ENCODE measurements around the gene ADGRB2. TPM values are rescaled to one million over a fixed set of nuclear protein-coding genes. Genes with fewer than 3 reads are reported as not detected.

ADGRB2 gene
- total RNA-seq, 1 donor from 2014 or later, result 14.2 TPM

- no peaks in the 10 kb centered on the region for H3K36me3 Mint-ChIP-seq
These were observed 8.2 kb downstream of the ADGRB2 start for GRCh38 chr1:31755850-31756492.

GRCh38 chr1:31755197-31755611 lies 8.9 kb downstream of the ADGRB2 start:
- Mint-ChIP-seq H3K4me3 (no peak overlapping the region), H3K9me3 (no peaks in the 10 kb centered on the region), H3K4me1 (ENCODE audit: unreplicated experiment) (peaks cover 26% of the 10 kb centered on the region), H3K36me3 (no peaks in the 10 kb centered on the region), H3K27ac (no peak overlapping the region), H3K27me3 (peaks cover 17% of the 10 kb centered on the region)
- no peak for TF ChIP-seq CTCF (conservative IDR thresholded peaks at IDR 0.05)
- no peak for DNase-seq (ENCODE audit: extremely low spot score, unreplicated experiment)

More at GRCh38 chr1:31755850-31756492, 8.2 kb downstream of the ADGRB2 start:
- no peak for TF ChIP-seq CTCF (conservative IDR thresholded peaks at IDR 0.05)
- H3K4me3 Mint-ChIP-seq, result no peak overlapping the region
- H3K27me3 Mint-ChIP-seq, result peaks cover 17% of the 10 kb centered on the region
- DNase-seq (ENCODE audit: extremely low spot score, unreplicated experiment), result no peak
- no peaks in the 10 kb centered on the region for H3K9me3 Mint-ChIP-seq
- H3K4me1 Mint-ChIP-seq (ENCODE audit: unreplicated experiment), result peaks cover 20% of the 10 kb centered on the region
- no peak overlapping the region for H3K27ac Mint-ChIP-seq

GRCh38 chr1:31754397-31754796 lies 9.7 kb downstream of the ADGRB2 start:
- H3K4me3 Mint-ChIP-seq, result no peak overlapping the region
- no peak for TF ChIP-seq CTCF (conservative IDR thresholded peaks at IDR 0.05)
- no peaks in the 10 kb centered on the region for H3K36me3 Mint-ChIP-seq
- no peaks in the 10 kb centered on the region for H3K9me3 Mint-ChIP-seq
- H3K27me3 Mint-ChIP-seq, result peaks cover 16% of the 10 kb centered on the region
- no peak for DNase-seq (ENCODE audit: extremely low spot score, unreplicated experiment)
- H3K27ac Mint-ChIP-seq, result no peak overlapping the region
- peaks cover 26% of the 10 kb centered on the region for H3K4me1 Mint-ChIP-seq (ENCODE audit: unreplicated experiment)

- no peak overlapping the region for H3K27ac Mint-ChIP-seq
- H3K36me3 Mint-ChIP-seq, result no peaks in the 10 kb centered on the region
- no peaks in the 10 kb centered on the region for H3K9me3 Mint-ChIP-seq
- TF ChIP-seq CTCF (conservative IDR thresholded peaks at IDR 0.05), result no peak
- H3K27me3 Mint-ChIP-seq, result peaks cover 17% of the 10 kb centered on the region
- DNase-seq (ENCODE audit: extremely low spot score, unreplicated experiment), result no peak
- no peak overlapping the region for H3K4me3 Mint-ChIP-seq
- H3K4me1 Mint-ChIP-seq (ENCODE audit: unreplicated experiment), result peaks cover 32% of the 10 kb centered on the region
These were observed 10.3 kb downstream of the ADGRB2 start for GRCh38 chr1:31753707-31754349.

GRCh38 chr1:31752952-31753475 lies 11.1 kb downstream of the ADGRB2 start:
- no peak for DNase-seq (ENCODE audit: extremely low spot score, unreplicated experiment)
- H3K4me3 Mint-ChIP-seq, result no peak overlapping the region
- H3K4me1 Mint-ChIP-seq (ENCODE audit: unreplicated experiment), result peaks cover 36% of the 10 kb centered on the region
- no peaks in the 10 kb centered on the region for H3K36me3 Mint-ChIP-seq
- no peak for TF ChIP-seq CTCF (conservative IDR thresholded peaks at IDR 0.05)
- no peaks in the 10 kb centered on the region for H3K9me3 Mint-ChIP-seq
- no peak overlapping the region for H3K27ac Mint-ChIP-seq
- peaks cover 19% of the 10 kb centered on the region for H3K27me3 Mint-ChIP-seq

Measured in type B pancreatic cell (in vitro differentiated cells).